HepG2 (cell line): Measurements from ENCODE around the gene RAB33A. TPM values are rescaled to one million over a fixed set of nuclear protein-coding genes. Genes with fewer than 3 reads are reported as not detected.

ENCODE experiments used
- CAMTA2 ChIP-seq: sonication (generic); formaldehyde crosslinking; IDR thresholded peaks from 2 replicates; pipeline ENCODE4 v1.4.0; 2020; ENCODE audit warnings: mild to moderate bottlenecking, missing genetic modification reagents, borderline replicate concordance
- DMAP1 ChIP-seq: IDR thresholded peaks from 2 replicates; pipeline ENCODE4 v1.6.1; 2016
- NFIC ChIP-seq: IDR thresholded peaks from 2 replicates; pipeline ENCODE4 v1.6.1; 2012; ENCODE audit warnings: mild to moderate bottlenecking, low read length, inconsistent platforms
- ZSCAN29 ChIP-seq: sonication (generic); formaldehyde crosslinking; conservative IDR thresholded peaks from 2 replicates; pipeline ENCODE4 v1.4.0; 2020; ENCODE audit warnings: mild to moderate bottlenecking, missing genetic modification reagents
- polyA plus RNA-seq, 8 experiments: library from polyadenylated mRNA; depleted of rRNA in 3 of 8; stranded (reverse) in 7 of 8; unstranded in 1 of 8; fragments of >200 nt; fragmentation: Illumina TruSeq in 4 of 8; extraction: Trizol in 4 of 8; gene quantifications; 2 replicates each; pipeline versions ENCODE4 v1.2.1 to v1.2.3, GENCODE V29; 2011 to 2016; ENCODE audit warnings: low read depth in 4 of 8, missing spikeins in 1 of 8, mixed read lengths in 1 of 8; ENCODE audit not compliant: insufficient read depth in 1 of 8
- total RNA-seq, 5 experiments: library from RNA; depleted of rRNA; stranded (reverse); fragments of >200 nt; fragmentation: Illumina TruSeq; extraction: Trizol; gene quantifications; 2 replicates each; pipeline ENCODE4 v1.2.3, GENCODE V29; 2016; ENCODE audit warnings: low read depth in 1 of 5
- TF ChIP-seq, protein P1 (sequence below): sonication (generic); formaldehyde crosslinking; IDR thresholded peaks from one replicate; pipeline ENCODE4 v1.5.1; 2020; ENCODE audit warnings: mild to moderate bottlenecking, missing genetic modification reagents; ENCODE audit errors: not compliant biosample characterization

The RAB33A gene
- total and polyA plus RNA-seq, 2 of the 13 experiments (the other 11 are each of a cell fraction or from before 2014, with no cell fraction given) = 0.26 TPM; not detected in 1

DNA sequence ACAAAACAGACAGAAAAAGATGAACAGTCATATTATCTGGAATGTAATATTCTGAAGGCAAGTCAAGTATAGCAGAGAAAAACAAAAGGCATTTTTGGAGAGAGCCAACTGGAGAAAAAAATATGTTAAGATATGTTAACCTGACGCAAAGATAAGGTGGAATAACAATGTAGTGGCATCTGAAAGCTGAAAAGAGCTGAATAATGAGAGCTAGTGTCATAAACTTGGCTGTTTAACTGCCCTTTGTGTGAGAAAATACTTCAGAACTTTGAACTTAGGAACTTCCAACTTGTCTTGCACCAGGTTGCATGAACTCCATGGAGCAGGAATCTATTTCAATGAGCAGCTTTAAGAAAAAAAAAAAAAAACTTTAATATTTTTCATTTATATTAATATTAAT, 32.9 kb downstream of the RAB33A start (continued):
- TF ChIP-seq, protein P1, sequence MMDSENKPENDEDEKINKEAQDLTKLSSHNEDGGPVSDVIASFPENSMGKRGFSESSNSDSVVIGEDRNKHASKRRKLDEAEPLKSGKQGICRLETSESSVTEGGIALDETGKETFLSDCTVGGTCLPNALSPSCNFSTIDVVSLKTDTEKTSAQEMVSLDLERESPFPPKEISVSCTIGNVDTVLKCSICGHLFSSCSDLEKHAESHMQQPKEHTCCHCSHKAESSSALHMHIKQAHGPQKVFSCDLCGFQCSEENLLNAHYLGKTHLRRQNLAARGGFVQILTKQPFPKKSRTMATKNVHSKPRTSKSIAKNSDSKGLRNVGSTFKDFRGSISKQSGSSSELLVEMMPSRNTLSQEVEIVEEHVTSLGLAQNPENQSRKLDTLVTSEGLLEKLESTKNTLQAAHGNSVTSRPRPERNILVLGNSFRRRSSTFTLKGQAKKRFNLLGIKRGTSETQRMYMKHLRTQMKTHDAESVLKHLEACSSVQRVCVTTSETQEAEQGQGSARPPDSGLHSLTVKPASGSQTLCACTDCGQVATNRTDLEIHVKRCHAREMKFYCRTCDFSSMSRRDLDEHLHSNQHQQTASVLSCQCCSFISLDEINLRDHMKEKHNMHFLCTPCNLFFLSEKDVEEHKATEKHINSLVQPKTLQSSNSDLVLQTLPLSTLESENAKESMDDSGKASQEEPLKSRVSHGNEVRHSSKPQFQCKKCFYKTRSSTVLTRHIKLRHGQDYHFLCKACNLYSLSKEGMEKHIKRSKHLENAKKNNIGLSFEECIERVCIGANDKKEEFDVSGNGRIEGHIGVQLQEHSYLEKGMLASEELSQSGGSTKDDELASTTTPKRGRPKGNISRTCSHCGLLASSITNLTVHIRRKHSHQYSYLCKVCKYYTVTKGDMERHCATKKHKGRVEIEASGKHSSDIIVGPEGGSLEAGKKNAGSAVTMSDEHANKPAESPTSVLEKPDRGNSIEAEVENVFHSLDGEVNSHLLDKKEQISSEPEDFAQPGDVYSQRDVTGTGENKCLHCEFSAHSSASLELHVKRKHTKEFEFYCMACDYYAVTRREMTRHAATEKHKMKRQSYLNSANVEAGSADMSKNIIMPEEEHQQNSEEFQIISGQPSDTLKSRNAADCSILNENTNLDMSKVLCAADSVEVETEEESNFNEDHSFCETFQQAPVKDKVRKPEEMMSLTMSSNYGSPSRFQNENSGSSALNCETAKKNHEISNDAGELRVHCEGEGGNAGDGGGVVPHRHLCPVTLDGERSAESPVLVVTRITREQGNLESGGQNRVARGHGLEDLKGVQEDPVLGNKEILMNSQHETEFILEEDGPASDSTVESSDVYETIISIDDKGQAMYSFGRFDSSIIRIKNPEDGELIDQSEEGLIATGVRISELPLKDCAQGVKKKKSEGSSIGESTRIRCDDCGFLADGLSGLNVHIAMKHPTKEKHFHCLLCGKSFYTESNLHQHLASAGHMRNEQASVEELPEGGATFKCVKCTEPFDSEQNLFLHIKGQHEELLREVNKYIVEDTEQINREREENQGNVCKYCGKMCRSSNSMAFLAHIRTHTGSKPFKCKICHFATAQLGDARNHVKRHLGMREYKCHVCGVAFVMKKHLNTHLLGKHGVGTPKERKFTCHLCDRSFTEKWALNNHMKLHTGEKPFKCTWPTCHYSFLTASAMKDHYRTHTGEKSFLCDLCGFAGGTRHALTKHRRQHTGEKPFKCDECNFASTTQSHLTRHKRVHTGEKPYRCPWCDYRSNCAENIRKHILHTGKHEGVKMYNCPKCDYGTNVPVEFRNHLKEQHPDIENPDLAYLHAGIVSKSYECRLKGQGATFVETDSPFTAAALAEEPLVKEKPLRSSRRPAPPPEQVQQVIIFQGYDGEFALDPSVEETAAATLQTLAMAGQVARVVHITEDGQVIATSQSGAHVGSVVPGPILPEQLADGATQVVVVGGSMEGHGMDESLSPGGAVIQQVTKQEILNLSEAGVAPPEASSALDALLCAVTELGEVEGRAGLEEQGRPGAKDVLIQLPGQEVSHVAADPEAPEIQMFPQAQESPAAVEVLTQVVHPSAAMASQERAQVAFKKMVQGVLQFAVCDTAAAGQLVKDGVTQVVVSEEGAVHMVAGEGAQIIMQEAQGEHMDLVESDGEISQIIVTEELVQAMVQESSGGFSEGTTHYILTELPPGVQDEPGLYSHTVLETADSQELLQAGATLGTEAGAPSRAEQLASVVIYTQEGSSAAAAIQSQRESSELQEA (CRISPR knock-in tag) = no peak
- TF ChIP-seq DMAP1 (CRISPR knock-in tag) = no peak
- no peak for TF ChIP-seq ZSCAN29 (CRISPR knock-in tag)
- TF ChIP-seq CAMTA2 (CRISPR knock-in tag) = no peak
- no peak for TF ChIP-seq NFIC
